ENCODE measurements around the gene TDRD9. TPM values are rescaled to one million over a fixed set of nuclear protein-coding genes. Genes with fewer than 3 reads are reported as not detected.
"Not testable (repeated sequence)": the region's sequence is repeated elsewhere in the genome, so short reads cannot be mapped to it uniquely, and the experiment has no call there.

The TDRD9 gene
- total RNA-seq, 2 experiments from 2014 or later, result 0.33 to 0.62 TPM

DNA sequence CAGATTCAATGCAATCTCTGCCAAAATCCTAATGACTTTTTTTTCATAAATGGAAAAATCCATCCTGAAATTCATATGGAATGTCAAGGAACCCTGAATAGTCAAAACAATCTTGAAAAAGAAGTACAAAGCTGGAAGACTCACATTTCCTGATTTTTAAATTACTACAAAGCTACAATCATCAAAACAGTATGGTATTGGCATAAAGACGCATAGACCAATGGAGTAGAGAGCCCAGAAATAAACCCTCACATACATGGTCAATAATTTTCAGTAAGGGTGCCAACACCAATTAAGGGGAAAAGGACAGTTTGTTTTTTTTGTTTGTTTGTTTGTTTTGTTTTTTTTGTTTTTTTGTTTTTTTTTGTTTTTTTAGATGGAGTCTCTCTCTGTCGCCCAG is 18.7 kb downstream of the TDRD9 start:
- Mint-ChIP-seq H3K36me3 (no peaks in the 10 kb centered on the region), H3K27me3 (peaks cover 29% of the 10 kb centered on the region), H3K9me3 (peaks cover 1% of the 10 kb centered on the region), H3K4me1 (no peaks in the 10 kb centered on the region), H3K27ac (no peak overlapping the region), H3K4me3 (no peak overlapping the region)
- ATAC-seq (ENCODE audit: low read depth) (no peak), DNase-seq (no peak)
- POLR2A ChIA-PET, result no interaction called here

- no peaks in the 10 kb centered on the region for H3K4me1 Mint-ChIP-seq
- DNase-seq (no peak), ATAC-seq (ENCODE audit: low read depth) (no peak)
- POLR2A ChIA-PET, result no interaction called here
- no peak overlapping the region for H3K27ac Mint-ChIP-seq
- no peak overlapping the region for H3K4me3 Mint-ChIP-seq
- peaks cover 1% of the 10 kb centered on the region for H3K9me3 Mint-ChIP-seq
- peaks cover 33% of the 10 kb centered on the region for H3K27me3 Mint-ChIP-seq
- no peaks in the 10 kb centered on the region for H3K36me3 Mint-ChIP-seq
These were observed 20.2 kb downstream of the TDRD9 start for GRCh38 chr14:103948442-103948841.

GRCh38 chr14:103949131-103949790 is 21.0 kb downstream of the TDRD9 start:
- Mint-ChIP-seq H3K4me1 (no peaks in the 10 kb centered on the region), H3K36me3 (no peaks in the 10 kb centered on the region), H3K27me3 (peaks cover 33% of the 10 kb centered on the region), H3K4me3 (no peak overlapping the region), H3K27ac (no peak overlapping the region), H3K9me3 (peaks cover 1% of the 10 kb centered on the region)
- no peak for ATAC-seq (ENCODE audit: low read depth)
- POLR2A ChIA-PET, result no interaction called here
- no peak for DNase-seq

- Mint-ChIP-seq H3K36me3 (no peaks in the 10 kb centered on the region), H3K9me3 (no peaks in the 10 kb centered on the region), H3K4me1 (no peaks in the 10 kb centered on the region), H3K4me3 (no peak overlapping the region), H3K27ac (no peak overlapping the region), H3K27me3 (peaks cover 5% of the 10 kb centered on the region)
- ATAC-seq (ENCODE audit: low read depth), result no peak
- no peak for DNase-seq
- POLR2A ChIA-PET, result no interaction called here
These were observed 32.3 kb downstream of the TDRD9 start for GRCh38 chr14:103960457-103961055.

GRCh38 chr14:103961928-103962578 is 33.8 kb downstream of the TDRD9 start:
- no peak overlapping the region for H3K27ac Mint-ChIP-seq
- H3K36me3 Mint-ChIP-seq, result no peaks in the 10 kb centered on the region
- H3K27me3 Mint-ChIP-seq, result peaks cover 11% of the 10 kb centered on the region
- H3K4me3 Mint-ChIP-seq, result no peak overlapping the region
- H3K4me1 Mint-ChIP-seq, result no peaks in the 10 kb centered on the region
- POLR2A ChIA-PET, result no interaction called here
- no peak for DNase-seq
- no peak for ATAC-seq (ENCODE audit: low read depth)
- no peaks in the 10 kb centered on the region for H3K9me3 Mint-ChIP-seq

GRCh38 chr14:103966631-103967030 is 38.4 kb downstream of the TDRD9 start:
- Mint-ChIP-seq H3K9me3 (no peaks in the 10 kb centered on the region), H3K36me3 (no peaks in the 10 kb centered on the region), H3K27ac (no peak overlapping the region), H3K27me3 (peaks cover 13% of the 10 kb centered on the region), H3K4me1 (no peaks in the 10 kb centered on the region), H3K4me3 (no peak overlapping the region)
- POLR2A ChIA-PET, result no interaction called here
- ATAC-seq (ENCODE audit: low read depth) (no peak), DNase-seq (no peak)

DNA sequence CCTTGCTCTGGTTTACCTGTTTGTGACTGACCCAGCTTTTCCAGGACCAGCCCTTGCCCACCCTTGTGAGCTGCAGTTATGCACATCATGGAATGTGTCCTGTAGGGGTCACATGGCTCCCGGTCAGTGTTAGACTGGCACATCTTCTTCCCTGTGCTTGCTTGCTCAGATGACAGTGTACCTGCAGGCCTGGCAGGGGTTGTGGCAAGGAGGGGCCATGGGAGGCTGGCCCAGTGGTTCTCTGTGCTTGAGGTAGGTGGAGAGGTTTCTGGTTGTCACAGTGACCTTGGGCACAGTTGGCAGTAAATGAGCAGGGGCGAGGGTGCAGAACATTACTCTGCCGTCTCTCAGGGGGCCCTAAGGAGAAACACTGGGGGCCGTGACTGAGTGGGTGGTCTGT is 41.7 kb downstream of the TDRD9 start:
- POLR2A ChIA-PET, result no interaction called here
- H3K4me1 Mint-ChIP-seq, result no peaks in the 10 kb centered on the region
- ATAC-seq (ENCODE audit: low read depth), result no peak
- no peaks in the 10 kb centered on the region for H3K9me3 Mint-ChIP-seq
- H3K27ac Mint-ChIP-seq, result no peak overlapping the region
- no peaks in the 10 kb centered on the region for H3K36me3 Mint-ChIP-seq
- peaks cover 16% of the 10 kb centered on the region for H3K27me3 Mint-ChIP-seq
- no peak for DNase-seq
- H3K4me3 Mint-ChIP-seq, result no peak overlapping the region

GRCh38 chr14:103973354-103973753 is 45.1 kb downstream of the TDRD9 start:
- DNase-seq, result no peak
- no peaks in the 10 kb centered on the region for H3K36me3 Mint-ChIP-seq
- POLR2A ChIA-PET, result no interaction called here

GRCh38 chr14:103974575-103974974 is 46.3 kb downstream of the TDRD9 start:
- POLR2A ChIA-PET, result no interaction called here
- H3K27me3 Mint-ChIP-seq, result peaks cover 14% of the 10 kb centered on the region
- no peak overlapping the region for H3K4me3 Mint-ChIP-seq
- H3K4me1 Mint-ChIP-seq, result no peaks in the 10 kb centered on the region
- no peak for ATAC-seq (ENCODE audit: low read depth)
- no peak overlapping the region for H3K27ac Mint-ChIP-seq
- no peaks in the 10 kb centered on the region for H3K9me3 Mint-ChIP-seq
- no peak for DNase-seq
- no peaks in the 10 kb centered on the region for H3K36me3 Mint-ChIP-seq

More at GRCh38 chr14:103973354-103973753, 45.1 kb downstream of the TDRD9 start:
- no peaks in the 10 kb centered on the region for H3K4me1 Mint-ChIP-seq
- no peak overlapping the region for H3K27ac Mint-ChIP-seq
- no peaks in the 10 kb centered on the region for H3K9me3 Mint-ChIP-seq
- peaks cover 15% of the 10 kb centered on the region for H3K27me3 Mint-ChIP-seq
- H3K4me3 Mint-ChIP-seq, result no peak overlapping the region
- ATAC-seq (ENCODE audit: low read depth), result no peak

DNA sequence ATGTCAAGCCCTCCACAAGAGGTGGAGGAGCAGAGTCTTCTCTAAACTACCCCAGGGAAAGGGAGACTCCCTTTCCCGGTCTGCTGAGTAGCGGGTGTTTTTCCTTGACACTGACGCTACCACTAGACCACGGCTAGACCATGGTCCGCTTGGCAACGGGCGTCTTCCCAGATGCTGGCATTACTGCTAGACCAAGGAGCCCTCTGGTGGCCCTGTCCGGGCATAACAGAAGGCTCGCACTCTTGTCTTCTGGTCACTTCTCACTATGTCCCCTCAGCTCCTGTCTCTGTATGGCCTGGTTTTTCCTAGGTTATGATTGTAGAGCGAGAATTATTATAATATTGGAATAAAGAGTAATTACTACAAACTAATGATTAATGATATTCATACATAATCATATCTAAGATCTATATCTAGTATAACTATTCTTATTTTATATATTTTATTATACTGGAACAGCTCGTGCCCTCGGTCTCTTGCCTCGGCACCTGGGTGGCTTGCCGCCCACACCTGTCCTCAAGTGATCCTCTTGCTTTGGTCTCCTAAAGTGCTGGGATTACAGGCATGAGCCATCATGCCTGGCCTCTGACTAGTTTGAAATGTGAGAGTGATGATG is 52.5 kb downstream of the TDRD9 start:
- H3K27ac Mint-ChIP-seq; H3K4me1 Mint-ChIP-seq; H3K9me3 Mint-ChIP-seq; H3K4me3 Mint-ChIP-seq; DNase-seq; POLR2A ChIA-PET; ATAC-seq (ENCODE audit: low read depth); H3K36me3 Mint-ChIP-seq: not testable (repeated sequence)
- peaks cover 14% of the 10 kb centered on the region for H3K27me3 Mint-ChIP-seq

DNA sequence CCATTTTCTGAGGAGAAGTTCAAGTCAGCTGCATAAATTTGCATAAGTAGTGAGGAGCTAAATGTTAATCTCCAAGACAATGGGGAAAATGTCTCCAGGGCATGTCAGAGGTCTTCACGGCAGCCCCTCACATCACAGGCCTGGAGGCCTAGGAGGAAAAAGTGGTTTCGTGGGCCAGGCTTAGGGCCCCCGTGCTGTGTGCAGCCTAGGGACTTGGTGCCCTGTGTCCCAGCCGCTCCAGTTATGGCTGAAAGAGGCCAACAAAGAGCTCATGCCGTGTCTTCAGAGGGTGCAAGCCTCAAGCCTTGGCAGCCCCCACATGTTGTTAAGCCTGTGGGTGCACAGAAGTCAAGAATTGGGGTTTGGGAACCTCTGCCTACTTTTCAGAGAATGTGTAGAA is 55.9 kb downstream of the TDRD9 start:
- H3K27me3 Mint-ChIP-seq, result peaks cover 26% of the 10 kb centered on the region
- no peak for ATAC-seq (ENCODE audit: low read depth)
- POLR2A ChIA-PET, result no interaction called here
- H3K4me3 Mint-ChIP-seq, result no peak overlapping the region
- DNase-seq, result no peak
- H3K27ac Mint-ChIP-seq, result no peak overlapping the region
- H3K4me1 Mint-ChIP-seq, result no peaks in the 10 kb centered on the region
- no peaks in the 10 kb centered on the region for H3K36me3 Mint-ChIP-seq
- peaks cover 20% of the 10 kb centered on the region for H3K9me3 Mint-ChIP-seq

DNA sequence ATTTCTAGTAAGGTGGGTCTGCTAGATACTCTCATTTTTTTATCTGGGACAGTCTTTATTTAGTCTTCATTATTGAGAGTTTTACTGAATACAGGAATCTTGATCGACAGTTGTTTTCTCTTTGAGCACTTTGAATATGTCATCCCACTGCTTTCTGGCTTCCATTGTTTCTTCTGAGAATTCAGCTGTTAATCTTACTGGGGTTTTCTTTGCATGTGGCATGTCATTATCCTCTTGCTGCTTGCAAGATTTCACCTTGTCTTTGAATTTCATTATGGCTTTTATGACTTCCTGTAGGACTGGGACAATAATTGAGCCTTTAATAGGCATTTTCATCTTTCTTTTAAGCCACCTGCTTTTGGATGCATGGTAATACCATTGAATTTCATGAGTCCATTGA is 60.8 kb downstream of the TDRD9 start:
- H3K27ac Mint-ChIP-seq, result no peak overlapping the region
- POLR2A ChIA-PET, result no interaction called here
- ATAC-seq (ENCODE audit: low read depth) (no peak), DNase-seq (no peak)
- peaks cover 19% of the 10 kb centered on the region for H3K9me3 Mint-ChIP-seq
- no peaks in the 10 kb centered on the region for H3K4me1 Mint-ChIP-seq
- H3K27me3 Mint-ChIP-seq, result peaks cover 23% of the 10 kb centered on the region
- no peaks in the 10 kb centered on the region for H3K36me3 Mint-ChIP-seq
- no peak overlapping the region for H3K4me3 Mint-ChIP-seq

DNA sequence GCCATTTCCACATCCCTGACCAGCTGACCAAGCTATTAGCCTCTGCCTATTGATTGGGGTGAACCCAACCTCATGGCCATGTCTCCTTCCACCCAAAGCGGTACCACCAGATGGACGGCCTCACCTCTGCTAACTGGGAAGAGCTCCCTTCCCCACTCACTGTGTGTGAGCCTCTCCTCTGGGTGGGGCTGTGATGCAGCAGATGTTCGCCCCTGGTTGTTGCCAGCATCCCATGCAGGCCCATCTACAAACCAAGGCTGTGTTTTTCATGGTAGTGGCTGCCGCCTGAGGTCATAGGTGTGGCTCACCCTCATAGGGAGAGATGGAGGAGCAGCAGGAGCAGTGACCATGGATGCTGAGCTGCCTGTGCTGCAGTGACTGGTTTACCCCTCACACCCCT is 61.7 kb downstream of the TDRD9 start:
- ATAC-seq (ENCODE audit: low read depth) (no peak), DNase-seq (no peak)
- Mint-ChIP-seq H3K27me3 (peaks cover 30% of the 10 kb centered on the region), H3K36me3 (no peaks in the 10 kb centered on the region), H3K4me3 (no peak overlapping the region), H3K4me1 (no peaks in the 10 kb centered on the region), H3K9me3 (peaks cover 18% of the 10 kb centered on the region), H3K27ac (no peak overlapping the region)
- POLR2A ChIA-PET, result no interaction called here

Data from activated naive CD8-positive, alpha-beta T cell treated with anti-CD3 and anti-CD28 coated beads, Interleukin-2, amount 10 ng/mL, durations not matched to agents 7 days and 5 days (primary cell).